SK-N-DZ (cell line): ENCODE results near the gene KRTAP12-1.

Experiments
- DNase-seq: peaks from one replicate; pipeline ENCODE4 v3.0.0-alpha.2; 2015; ENCODE audit warnings: low spot score

KRTAP12-1 gene

GRCh38 chr21:44711327-44712202, 29.6 kb upstream of the KRTAP12-1 start, which contains the start of gene TSPEAR:
TSS of gene TSPEAR (minus strand) at chr21:44711572. CDS start at chr21:44711514, 58 bp downstream.
- peak; percentile 32 for DNase-seq

DNA sequence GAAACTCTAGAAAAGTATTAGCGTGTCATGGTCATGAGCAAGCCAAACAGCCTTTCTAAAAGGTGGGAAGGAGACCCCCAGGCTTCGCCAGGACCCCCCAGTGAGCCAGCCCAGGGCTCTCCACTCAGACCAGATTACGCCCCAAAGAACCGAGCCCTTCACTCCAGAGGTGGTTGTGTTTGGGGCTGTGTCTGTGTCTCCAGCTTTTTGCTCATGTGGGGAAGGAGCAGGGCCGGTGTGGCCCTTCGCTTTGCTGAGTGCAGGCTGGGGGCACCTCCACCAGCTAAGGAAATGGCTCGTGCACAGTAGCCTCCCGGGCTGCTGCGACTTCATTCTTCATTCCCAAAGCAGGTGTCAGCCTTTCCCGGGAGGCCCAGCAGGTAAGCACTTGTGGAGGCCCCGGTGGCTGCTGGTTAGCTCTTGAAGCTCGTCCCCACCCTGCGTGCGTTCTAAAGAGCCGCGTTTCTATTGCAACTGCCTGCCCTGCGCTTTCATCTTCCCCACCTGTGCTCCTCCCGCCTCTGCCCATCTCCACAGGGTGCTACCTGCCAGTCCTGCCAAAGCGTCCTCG, 28.9 kb upstream of the KRTAP12-1 start:
- DNase-seq = no peak

GRCh38 chr21:44710294-44710665, 28.3 kb upstream of the KRTAP12-1 start:
- no peak for DNase-seq

DNA sequence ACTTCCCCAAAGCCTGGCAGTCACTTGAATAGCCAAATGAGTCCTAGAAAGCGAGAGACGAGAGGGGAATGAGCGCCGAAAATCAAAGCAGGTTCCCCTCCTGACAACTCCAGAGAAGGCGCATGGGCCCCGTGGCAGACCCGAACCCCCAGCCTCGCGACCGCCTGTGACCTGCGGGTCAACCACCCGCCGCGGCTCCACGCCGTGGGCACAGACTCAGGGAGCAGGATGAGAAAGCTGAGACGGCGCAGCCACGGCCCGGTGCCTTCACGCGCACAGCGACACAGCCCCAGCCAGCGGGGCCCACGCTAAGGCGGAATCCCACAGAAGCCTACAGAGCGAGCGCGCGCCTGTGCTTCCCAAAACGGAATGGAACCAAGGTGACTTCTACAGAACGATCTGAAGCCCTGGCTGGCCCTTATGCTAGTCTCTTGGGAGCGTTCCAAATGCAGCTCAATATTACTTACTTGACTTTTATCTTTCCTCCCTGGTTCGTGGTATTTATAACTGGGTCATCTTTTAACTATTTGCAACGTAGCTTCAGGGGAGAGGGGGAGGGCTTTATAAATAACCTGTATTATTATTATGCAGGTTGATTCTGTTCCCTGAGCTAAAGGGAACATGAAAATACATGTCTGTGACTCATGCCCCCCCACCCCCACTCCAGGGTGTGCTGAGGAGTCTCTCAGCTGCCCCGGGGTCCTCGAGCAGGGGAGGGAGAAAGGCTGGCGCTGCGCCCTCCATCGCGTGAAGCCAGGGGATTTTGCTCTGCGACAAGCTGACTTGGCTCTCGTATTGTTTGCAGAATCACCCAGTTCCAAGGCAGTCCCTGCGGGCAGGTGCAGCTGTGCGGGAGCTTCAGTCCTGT, 27.7 kb upstream of the KRTAP12-1 start:
- DNase-seq = no peak

DNA sequence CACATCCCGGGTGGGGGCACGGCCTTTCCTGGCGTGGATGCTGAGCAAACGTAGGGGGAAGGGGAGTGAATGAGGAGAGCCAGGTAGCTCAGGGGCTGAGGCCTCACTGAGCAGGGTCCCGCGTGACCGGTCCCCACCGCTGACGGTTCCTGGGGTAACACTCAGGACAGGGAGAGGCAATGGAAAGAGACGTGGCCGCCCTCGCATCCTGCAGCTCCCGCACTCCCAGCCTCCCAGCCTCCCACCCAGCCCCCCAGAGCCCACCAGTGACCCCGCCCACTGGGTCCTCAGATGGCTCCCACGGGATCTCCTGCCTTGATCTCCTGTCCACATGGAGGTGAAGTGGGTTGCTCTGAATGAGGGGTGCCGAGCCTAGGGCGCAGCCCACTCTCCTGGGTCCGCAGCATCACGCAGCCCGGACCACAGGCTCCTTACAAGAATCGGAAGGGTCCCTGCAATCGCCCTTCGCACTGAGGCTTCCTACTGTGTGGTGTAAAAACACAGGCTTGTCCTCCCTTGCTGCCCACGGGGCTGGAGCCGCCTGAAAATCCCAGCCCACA, 27.0 kb upstream of the KRTAP12-1 start:
- DNase-seq = no peak

DNA sequence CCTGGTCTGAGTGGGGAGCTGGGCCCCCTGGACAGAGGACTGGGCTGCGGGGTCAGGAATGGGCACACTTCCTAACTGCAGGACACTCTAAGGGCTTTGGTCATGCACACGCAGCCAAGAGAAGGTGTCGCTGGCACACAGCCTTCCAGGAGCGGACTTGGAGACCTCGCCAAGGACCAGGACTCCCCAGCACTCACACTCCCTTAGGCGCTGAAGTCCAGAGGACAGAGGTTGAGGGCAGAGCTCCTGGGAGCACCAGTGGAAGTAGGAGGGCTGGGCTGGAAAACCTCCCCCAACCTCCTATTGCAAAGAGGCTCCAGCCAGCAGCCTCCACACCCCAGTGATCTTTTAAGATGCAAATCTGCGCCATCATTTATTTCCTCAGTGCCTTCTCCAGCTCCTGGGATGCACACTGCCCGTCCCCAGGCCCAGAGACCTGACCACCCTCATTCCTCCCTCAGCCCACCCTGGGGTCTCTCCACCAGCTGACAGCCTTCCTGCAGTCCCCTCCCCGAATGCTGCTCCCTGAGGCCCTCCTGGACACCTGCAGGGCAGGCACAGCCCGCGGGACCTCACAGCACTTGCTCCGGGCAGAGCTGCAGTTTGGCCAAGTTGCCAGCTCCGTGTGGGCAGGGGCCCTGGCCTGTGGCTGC, 26.4 kb upstream of the KRTAP12-1 start:
- no peak for DNase-seq

DNA sequence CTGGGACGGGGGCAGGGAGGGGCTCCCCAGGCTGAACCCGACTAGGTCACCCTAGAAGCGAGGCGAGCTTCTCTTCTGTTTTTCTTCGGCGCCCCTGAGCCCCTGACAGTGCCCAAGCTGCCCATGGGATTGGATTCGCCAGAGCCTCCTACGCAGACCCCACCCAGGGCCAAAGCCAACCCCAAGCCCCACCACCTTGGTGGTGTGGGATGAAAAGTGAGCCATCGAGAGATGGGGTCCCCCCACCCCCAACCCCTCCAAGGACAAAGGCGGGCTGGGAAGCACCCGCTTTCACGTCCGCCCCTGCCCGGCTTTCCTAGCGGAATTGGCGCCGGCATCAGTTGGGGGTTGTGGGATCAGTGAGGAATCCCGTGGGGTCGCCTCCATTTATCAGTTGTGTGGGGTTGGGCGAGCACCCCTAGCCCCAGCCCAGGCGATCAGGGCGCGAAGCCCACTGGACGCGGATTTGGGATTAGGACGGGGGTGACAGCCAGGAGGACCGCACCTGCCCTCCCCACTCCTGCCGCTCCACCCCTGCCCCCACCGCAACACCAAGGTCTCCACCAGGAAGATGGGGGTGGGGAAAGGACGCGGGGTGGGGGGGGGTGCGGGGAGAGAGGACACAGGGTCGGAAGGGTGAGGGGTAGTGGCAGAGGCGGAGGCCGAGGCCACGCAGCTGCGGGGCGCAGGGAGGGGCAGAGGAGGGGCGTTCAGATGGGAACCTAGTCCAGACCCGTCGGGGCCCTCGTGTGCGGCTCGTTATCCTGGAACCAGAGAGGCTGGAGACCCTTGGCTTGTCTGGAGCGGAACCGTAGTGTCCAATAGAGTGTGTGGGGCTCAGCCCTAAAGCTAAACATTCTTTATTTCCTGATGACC, 25.0 kb upstream of the KRTAP12-1 start:
- DNase-seq = no peak

DNA sequence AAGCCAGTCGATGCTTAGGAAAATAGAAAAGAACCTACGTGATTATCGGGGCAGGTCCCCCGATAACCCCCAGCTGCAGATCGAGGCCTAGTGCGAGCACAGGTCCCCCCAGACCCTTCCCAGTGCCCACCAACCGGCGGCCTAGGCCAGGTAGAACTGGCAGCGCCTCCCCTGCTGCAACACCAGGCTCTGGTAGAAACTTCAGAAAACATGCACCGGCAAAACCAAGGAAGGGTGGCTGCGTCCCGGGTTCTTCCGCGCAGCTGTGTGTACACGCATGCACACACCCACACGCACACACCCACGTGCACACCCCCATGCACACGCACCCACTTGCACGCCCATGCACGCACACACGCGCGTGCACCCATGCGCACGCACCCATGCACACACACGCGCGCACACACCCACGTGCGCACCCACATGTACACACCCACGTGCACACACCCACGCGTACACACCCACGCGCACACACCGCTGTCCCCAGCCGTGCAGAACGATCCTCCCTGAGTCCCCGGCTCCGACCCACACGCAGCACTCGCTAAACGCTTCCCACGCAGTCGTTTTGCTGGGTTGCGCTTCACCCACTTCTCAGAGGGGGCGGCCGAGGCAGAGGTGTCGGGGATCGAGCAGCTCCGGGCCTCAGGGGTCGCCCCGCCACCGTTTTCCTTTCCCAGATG, 24.2 kb upstream of the KRTAP12-1 start:
- DNase-seq = no peak

DNA sequence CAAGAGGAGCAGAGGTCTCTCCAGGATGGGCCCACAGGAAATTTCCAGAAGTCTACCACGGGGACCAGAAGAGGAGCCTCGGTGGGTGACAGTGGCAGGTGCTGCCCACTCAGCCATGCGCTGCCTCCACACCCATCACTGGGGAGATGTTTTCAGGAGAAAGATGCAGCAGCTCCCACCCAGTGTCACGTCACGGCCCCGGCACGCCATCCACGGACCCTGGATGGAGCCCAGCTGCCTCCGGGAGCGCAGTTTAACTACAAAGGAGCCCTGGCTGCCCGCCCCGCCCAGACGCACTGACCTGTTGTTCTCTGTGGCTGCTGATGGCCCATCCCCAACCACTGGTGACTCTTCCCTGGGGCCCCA, 22.7 kb upstream of the KRTAP12-1 start:
- no peak for DNase-seq

DNA sequence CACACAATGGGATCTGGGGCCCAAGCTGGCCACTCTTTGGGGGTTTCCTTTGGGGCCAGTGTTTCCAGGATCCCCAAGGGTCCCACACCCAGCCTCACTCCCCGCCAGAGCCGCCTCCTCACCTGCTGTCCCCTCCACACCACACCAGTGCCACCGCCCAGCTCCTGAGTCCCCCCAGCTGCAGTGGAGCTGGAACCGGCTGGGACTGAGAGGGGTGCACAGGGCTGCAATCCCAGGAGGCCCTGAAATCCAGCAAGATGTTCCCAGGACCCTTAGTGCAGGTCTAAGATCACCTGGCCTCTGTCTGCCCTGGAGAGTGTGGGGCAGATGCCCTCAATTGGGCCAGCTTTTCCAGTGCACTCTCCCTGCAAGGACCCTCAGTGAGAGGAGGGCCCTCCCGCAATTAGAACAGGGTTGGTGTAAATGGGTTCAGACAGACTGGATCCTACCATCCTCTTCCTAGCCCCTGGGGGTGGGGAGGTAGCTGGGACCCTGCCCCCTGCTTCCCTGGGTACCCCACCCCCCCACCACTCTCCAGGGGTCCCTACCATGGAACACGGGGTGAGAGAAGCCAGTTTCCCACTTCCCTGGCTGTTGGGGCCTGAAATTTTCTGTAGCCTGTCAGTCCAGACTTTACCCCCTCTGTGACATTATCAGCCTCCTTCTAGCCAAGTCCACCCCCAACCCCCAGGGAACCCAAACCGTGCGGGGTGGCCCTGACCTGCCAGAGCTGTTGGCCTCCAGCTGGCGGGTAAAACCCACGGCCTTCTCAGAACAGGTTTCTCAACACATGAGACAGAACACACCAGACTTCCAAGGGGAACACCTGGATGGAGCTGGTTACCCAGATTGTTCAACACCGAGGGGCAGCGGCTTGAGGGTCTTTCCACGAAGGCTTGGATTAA, 22.0 kb upstream of the KRTAP12-1 start:
- DNase-seq = no peak

DNA sequence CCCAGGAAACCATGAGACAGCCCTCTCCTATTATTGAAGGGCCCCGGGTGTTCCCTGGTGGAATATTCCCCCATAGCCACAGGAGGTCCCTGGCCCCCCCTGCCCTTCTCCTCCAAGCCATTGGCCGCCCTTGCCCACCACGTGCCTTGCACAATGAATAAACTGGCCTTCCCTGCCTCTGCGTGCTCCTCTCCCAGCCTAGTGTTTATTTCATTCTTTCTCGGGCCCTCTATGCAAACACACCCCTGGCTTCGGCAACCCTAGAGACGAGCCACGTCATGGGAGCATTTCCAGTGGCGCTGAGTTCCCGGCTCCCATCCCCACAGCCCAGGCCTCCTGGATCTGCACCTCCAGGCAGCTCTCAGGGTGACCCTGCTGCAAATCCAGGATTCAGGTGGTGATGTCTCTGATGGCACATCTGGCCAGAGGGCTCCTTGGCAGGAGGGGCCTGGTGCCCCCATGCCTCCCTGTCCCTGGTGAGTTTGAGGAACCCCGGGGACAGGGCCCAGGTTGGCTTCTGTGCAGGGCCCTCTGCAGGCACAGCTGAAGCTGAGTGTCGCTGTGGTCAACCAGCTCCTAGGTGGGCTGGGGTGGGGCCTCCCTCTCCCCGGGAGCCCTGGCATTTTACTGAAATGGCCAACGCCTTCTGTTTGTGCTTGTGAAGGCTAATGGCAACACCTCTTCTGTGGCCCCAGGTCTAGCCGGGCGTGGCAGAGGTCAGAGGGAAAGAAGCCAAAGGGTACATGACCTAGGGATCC, 21.2 kb upstream of the KRTAP12-1 start:
- DNase-seq = no peak

DNA sequence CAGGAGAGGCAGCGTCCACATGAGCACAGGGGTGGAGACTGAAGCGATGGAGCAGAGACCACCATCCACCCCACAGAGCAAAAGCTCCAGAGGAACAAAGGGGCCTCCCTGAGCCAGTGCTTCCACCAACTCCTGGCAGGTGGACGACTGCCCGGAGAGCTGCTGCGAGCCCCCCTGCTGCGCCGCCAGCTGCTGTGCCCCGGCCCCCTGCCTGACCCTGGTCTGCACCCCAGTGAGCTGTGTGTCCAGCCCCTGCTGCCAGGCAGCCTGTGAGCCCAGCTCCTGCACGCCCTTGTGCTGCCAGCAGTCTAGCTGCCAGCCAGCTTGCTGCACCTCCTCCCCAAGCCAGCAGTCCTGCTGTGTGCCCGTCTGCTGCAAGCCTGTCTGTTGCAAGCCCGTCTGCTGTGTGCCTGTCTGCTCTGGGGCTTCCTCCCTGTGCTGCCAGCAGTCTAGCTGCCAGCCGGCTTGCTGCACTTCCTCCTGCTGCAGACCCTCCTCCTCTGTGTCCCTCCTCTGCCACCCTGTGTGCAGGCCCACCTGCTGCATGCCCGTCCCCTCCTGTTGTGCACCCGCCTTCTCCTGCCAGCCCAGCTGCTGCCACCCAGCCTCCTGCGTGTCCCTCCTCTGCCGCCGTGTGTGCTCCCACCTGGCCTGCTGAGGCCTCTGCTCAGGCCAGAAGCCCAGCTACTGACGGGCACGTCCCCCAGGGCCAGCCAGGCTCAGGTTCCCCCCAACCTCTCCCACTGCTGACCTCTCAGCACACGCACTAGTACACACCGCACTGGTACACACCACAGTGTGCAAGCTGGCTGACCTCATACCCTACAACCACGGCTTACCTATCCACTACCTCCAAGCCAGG, 20.4 kb upstream of the KRTAP12-1 start:
- DNase-seq = no peak

- DNase-seq = no peak
These were observed 19.6 kb upstream of the KRTAP12-1 start for GRCh38 chr21:44701541-44701940.

DNA sequence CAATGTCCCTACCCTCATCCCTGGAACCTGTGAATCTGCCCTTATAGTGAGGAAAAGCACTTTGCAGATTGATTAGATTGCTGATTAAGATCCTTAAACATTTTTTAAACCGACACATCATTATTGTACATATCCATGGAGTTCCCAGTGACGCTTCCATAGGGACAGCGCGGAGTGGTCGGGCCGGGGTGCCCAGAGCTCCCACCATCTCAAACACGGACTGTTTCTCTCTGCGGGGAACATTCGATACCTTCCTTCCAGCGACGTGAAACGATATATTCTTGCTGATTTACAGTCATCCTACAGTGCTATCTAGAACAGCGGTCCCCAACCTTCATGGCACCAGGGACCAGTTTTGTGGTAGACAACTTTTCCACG, 19.0 kb upstream of the KRTAP12-1 start:
- no peak for DNase-seq

DNA sequence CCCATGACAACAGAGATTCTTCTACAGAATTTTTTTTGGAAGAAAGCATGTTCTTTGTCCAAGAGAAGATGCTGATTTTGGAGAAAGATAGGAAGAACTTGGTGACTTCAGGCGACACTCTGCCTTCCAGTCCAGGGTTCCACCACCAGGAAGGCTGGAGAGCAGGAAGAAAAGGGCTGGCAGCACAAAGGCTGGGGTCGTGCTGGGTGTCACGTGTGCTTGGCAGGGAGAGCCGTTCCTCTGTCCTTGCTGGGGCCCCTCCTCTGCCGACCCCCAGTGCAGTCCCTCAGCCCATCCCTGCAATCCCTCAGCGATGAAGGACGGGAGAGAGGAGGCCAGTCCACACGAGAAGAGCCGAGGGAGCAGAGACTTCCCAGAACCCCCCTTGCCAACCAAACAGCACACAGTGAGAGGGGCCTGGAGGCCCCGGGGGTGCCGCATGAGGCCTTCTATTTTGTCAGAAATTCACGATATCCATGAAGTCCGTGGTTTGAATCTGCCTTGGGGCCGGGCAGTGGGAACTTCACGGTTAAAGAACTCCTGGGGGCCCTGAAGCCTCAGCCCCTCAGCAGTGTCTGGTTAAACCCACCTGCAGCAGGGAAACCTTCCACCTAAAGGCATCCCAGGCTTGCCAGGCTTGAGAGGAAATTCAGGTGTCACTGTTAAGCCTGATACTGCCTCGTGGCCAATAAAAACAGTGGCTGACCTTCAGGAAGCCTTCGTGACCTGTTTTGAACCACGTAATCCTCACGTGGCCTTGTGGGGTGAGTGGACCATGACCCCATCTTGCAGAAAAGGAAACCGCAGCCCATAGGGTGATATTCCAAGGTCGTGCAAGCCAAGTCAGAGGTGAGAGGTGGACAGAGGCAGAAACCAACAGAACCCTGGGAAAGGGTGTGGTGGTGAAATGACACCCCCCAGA, 18.4 kb upstream of the KRTAP12-1 start:
- no peak for DNase-seq

DNA sequence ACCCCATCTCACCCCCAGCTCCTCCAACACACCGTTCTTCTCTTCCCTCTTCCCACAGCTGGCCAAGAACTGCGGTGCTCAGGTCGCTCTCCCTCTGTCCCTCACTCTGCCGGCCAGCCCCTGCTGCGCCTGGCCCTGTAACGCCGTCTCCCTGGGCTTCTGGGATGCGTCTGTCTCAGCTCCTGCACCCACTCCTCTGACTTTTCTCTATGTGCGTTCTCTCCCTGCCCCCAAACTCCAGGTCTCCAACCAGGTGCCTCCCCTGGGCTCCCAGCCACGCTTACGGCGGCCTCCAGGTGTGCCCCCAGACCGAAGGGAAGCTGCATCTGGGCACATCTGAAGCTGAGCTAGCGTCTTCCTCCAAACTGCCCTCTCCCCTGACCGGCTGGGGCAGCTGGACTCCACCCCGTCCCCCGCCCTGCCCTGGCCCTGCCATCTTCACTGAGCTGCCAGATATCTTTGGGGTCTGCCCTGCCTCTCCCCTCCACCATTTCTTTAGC, 17.6 kb upstream of the KRTAP12-1 start:
- no peak for DNase-seq
